ENCODE data around the gene PARVB.
A peak's percentile ranks its signal among the peaks of the same experiment; 100 is the strongest.

The PARVB gene

DNA sequence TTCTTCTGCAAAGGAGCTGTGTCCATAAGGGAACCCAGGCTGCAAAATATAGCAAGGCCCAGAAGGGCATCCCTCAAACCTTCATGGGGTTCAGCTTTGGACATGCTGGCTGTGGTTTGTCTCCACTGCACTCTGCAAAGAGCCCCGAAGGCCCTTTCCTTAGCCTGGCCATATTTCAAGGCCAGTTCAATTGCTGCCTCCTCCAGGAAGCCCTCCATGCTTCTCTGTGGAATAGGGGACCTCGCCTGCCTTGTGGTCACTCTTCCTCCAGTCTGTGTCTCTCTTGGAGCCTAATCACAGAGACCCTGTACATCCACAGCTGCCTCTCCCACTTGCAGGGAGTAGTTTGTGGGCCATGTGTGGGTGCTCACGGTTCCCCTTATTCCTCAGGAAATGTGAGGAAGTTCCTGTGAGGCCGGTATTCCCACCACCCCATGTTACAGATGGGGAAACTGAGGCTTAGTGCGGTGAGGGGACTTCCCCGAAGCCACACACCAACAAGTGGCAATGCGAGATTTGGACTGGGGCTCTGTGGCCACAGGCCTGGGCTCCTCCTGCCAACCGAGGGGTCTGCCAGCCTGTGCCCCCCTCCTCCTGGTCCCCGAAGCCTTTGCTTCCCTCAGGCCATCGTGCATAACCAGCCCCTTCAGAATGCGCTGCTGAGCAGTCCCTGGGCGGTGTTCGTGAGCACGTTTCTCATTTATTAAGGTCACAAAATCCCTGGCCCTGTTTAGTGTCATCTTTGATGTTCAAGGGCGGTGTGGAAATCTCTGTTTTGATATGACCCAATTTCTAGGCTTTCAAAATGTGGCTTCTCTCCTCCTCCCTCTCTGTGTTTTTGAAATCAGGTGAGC is 65.8 kb downstream of the PARVB start:
- no peak for DNase-seq (ENCODE audit: low spot score)

- no peak for DNase-seq (ENCODE audit: low spot score)
Observed at GRCh38 chr22:44090571-44090905, 66.4 kb downstream of the PARVB start.

DNA sequence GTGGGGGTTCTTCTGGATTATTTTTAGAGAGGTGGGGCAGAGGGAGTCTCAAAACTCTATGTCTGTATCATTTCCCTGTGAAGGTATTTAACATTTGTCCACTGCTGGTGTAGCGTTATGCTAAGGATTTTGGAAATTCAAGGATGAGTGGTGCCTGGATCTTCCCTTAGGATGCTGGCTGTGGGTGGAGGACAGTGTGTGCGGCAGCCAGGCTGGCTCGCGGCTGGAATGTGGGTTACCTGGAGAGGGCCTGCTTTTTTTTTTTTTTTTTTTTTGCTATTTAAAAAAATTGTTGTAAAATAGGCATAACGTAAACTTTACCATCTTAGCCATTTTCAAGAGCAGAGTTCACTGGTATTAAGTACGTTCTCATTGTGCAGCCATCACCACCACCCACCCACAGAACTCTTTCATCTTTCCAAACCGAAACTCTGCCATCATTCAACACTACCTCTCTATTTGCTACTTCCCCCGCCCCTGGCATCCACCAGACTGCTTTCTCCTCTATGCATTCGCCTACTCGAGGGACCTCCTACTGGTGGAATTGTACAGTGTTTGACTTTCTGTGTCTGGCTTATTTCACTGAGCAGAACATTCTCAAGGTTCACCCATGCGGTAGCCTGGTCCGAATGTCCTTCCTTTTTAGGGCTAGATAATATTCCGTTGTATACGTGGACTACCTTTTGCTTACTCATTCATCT is 67.1 kb downstream of the PARVB start:
- DNase-seq (ENCODE audit: low spot score), result peak; percentile 8

- DNase-seq (ENCODE audit: low spot score), result no peak
Observed at GRCh38 chr22:44091751-44092150, 67.6 kb downstream of the PARVB start.

DNA sequence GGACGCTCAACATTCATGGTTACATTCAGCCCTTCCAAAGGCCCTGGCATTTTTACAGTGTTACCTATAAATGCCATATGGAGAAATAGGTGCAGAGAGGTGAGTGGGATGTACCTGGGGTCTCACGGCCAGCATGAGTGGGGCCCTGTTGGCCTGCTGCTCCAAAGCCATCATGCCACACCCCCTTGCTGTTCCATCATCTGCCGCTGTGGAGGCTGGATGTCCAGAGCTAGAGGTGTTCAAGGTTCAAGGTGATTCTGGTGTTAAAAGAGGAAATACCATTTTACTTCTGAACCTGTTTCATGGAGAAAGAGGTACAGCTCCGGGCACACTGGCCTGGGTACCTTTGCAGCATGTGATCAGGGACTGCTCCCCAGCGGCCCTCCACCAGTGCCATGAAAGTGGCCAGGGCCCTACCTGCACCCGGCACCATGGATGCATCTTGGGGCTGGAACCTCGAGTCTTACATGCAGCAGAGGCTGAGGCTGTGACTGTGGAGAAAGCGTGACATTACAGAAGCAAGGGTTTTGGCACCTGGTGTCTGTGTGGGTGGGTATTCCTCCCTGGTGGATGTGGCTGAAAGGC is 68.6 kb downstream of the PARVB start:
- no peak for DNase-seq (ENCODE audit: low spot score)

DNA sequence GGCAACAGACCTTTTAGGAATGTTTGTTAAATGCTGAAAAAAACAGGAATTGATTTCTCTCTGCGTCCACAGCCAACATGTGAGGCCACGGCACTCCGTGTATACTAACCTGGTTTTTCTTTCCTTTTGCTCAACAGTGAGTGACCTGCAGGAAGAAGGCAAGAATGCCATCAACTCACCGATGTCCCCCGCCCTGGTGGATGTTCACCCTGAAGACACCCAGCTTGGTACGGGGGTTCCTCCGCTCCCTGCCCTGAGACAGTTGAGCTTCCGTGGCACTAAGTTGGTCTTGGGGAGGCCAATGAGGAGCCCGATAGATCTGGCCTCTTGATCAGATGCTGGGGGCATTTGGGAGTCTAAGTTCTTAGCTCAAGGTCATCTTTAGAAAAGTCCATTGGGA is 69.7 kb downstream of the PARVB start:
- DNase-seq (ENCODE audit: low spot score), result no peak

DNA sequence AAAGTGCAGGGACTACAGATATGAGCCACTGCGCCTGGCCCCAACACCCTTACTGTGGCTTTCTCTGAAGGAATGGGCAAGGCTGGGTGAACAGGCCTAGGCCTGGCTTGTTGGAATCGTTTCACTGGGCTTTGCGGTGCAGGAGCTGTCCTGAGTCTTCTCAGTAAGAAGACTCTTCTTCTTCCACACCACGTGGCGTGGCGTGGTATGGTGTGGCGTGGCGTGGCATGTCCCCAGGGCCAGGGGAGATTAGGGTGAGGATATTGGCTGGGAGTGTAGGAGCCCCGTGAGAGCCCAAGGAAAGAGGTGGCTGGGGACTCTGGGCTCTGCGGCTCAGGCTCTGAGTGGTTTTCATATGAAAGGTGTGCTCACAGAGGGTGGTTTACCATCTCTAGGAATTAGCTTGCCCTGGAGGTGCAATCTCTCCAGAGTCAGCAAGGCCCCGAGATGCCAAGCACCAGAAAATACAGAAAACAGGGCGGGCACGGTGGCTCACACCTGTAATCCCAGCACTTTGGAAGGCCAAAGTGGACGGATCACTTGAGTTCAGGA is 70.7 kb downstream of the PARVB start:
- DNase-seq (ENCODE audit: low spot score), result no peak

- no peak for DNase-seq (ENCODE audit: low spot score)
Observed at GRCh38 chr22:44096736-44097135, 72.6 kb downstream of the PARVB start.

- DNase-seq (ENCODE audit: low spot score), result no peak
Observed at GRCh38 chr22:44097263-44098020, 73.3 kb downstream of the PARVB start.

DNA sequence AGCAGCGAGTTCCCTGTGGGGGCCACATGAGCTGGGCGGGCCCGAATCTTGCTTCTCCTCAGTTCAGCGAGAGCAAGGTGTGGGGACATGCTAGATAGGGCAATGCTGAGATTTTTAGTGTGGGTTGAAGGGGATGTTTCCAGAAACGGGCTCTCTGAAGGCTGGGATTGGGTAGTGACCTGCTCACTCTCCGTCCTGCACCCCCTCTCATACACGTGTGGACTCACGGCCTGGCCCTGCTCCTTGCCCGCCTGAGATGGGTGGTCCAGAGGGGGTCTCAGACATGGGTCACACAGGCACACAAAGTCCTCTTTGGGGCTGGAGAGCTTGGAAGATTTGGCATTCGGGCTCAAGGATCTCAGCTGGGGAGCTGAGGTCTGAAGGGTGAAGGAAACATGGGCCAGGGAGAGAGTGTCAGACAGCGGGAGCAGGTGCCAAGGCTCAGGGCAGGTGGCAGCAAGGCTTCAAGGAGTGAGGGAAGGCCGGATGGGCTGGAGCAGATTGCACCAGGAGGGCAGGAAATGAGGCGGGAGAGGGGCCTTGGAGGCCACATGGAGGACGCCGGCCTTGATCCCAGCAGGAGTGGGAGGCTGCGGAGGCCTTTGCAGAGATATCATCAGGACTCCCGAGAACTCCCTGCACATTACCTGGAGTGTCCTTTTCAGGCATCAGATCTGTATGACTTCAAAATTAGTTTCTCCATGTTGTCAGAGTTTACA is 74.1 kb downstream of the PARVB start:
- DNase-seq (ENCODE audit: low spot score), result no peak

GRCh38 chr22:44098966-44099530 is 74.9 kb downstream of the PARVB start:
- no peak for DNase-seq (ENCODE audit: low spot score)

GRCh38 chr22:44099696-44100095 is 75.6 kb downstream of the PARVB start:
- no peak for DNase-seq (ENCODE audit: low spot score)

GRCh38 chr22:44100411-44100810 is 76.3 kb downstream of the PARVB start:
- DNase-seq (ENCODE audit: low spot score), result no peak

GRCh38 chr22:44102121-44102520 is 78.0 kb downstream of the PARVB start:
- no peak for DNase-seq (ENCODE audit: low spot score)

GRCh38 chr22:44102856-44103255 is 78.8 kb downstream of the PARVB start:
- DNase-seq (ENCODE audit: low spot score), result no peak

- no peak for DNase-seq (ENCODE audit: low spot score)
Observed at GRCh38 chr22:44103735-44104480, 79.8 kb downstream of the PARVB start.

DNA sequence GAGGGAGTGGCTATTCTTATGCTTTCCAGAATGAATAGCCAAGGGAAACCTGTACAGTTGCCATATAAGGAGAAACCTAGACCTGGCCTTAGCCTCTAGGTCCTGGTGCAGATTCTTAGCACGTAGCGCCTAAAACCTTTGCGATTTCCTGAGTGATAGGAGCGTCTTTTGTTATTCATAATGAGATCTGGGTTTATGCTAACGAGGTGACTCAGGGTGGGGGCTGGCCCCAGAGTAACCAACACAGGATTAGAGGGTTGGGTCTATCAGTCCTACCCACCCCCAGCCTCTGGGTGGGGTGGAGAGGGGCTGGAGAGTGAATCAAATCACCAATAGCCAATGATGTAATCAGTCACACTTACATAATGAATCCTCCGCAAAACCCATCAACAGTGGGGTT is 83.2 kb downstream of the PARVB start:
- DNase-seq (ENCODE audit: low spot score), result no peak

- DNase-seq (ENCODE audit: low spot score), result no peak
Observed at GRCh38 chr22:44108076-44108475, 84.0 kb downstream of the PARVB start.

DNA sequence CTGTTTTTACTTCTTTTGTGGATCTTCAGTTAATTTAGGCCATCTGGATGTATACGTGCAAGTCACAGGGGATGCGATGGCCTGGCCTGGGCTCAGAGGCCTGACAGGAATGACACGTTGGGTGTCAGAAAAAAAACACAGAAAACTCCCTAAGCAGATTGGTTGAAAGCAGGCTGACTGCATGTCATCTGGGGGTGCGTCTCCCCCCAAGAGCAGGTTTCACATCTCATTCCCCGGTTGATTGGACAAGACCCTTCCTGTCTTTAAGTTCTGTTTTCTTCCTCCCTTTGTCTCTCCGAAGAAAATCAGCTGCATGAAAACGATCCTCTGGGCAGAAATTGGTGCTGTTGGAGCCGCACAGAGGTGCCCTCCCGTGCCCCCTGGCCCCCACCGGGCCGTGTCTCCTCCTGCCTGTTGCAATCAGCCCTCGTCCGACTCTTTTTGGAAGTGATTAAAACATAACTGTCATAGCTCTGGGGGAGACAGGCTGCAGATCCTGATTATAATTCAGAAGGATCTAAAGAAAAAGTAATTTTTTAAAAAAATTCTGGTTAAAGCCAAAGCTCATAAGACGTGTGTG is 84.8 kb downstream of the PARVB start:
- DNase-seq (ENCODE audit: low spot score), result no peak

DNA sequence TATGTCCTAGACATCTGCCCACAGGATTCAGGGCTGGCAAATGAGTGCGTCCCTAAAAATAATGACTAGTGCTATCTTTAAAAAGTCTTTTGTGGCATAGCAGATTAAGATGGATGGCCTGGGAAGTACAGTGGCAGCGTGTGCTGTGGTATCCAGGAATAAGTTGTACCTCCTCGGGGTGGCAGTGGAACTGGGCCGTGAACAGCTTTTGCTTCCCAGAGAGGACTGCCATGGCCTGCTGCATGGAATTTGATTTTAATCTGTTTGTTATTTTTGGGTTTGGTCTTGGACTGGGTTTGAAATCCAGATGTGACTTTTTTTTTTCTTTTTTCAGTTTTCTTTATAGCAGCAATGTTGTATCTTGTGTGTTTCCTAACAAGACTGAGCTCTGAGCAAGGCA is 85.3 kb downstream of the PARVB start:
- no peak for DNase-seq (ENCODE audit: low spot score)

Measured in CD4-positive, alpha-beta T cell treated with Interleukin-15 for 4 hours (primary cell).